OCI-LY1 (cell line): ENCODE measurements around the gene MACROD2.

Source experiments
- EZH2 ChIP-seq: fragments of 200-600 bp; sonication (generic), shearing (Covaris generic); IDR thresholded peaks from 2 replicates; pipeline ENCODE4 v1.8.0; 2017; ENCODE audit warnings: borderline replicate concordance, mixed run types, mild to moderate bottlenecking, antibody characterized with exemption, low read length, moderate library complexity, mixed read lengths
- TF ChIP-seq, protein P1 (sequence below): fragments of 200-600 bp; sonication (generic), shearing (Covaris generic); IDR thresholded peaks from 2 replicates; pipeline ENCODE4 v1.5.1; 2017; ENCODE audit warnings: mild to moderate bottlenecking, antibody characterized with exemption, low read length, moderate library complexity, mixed read lengths

DNA sequence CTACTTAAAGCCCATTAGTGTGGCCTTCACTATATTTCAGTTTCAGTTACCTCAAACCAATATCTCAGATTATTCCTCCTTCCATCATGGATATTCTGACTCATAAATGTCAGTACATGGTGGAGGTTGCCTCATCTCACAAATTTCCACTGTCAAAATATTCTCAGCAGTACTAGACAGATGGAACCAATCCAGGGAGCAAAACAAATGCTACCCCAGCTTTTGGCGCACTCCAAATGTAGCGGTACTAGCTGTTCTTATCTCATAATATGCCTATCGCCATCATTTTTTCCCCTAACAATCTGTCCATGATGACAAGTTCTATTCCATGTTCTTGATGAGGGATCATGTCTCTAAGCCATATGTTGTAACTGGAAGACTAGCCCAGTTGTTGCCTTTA, 1551.8 kb downstream of the MACROD2 start:
- TF ChIP-seq, protein P1, sequence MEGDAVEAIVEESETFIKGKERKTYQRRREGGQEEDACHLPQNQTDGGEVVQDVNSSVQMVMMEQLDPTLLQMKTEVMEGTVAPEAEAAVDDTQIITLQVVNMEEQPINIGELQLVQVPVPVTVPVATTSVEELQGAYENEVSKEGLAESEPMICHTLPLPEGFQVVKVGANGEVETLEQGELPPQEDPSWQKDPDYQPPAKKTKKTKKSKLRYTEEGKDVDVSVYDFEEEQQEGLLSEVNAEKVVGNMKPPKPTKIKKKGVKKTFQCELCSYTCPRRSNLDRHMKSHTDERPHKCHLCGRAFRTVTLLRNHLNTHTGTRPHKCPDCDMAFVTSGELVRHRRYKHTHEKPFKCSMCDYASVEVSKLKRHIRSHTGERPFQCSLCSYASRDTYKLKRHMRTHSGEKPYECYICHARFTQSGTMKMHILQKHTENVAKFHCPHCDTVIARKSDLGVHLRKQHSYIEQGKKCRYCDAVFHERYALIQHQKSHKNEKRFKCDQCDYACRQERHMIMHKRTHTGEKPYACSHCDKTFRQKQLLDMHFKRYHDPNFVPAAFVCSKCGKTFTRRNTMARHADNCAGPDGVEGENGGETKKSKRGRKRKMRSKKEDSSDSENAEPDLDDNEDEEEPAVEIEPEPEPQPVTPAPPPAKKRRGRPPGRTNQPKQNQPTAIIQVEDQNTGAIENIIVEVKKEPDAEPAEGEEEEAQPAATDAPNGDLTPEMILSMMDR, result no peak
- no peak for TF ChIP-seq EZH2
